ENCODE measurements around the gene PKP4. TPM values are rescaled to one million over a fixed set of nuclear protein-coding genes. Genes with fewer than 3 reads are reported as not detected.

PKP4 gene
- total and polyA plus RNA-seq, 4 donors, result 21.5 to 96.4 (median 32.8) TPM

GRCh38 chr2:158544998-158545397 lies 88.2 kb downstream of the PKP4 start:
- no peaks in the 10 kb centered on the region for H3K9me3 ChIP-seq (ENCODE audit: control insufficient read depth in 4 of 4, insufficient read depth in 3 of 4, low read length in 3 of 4)
- no peak overlapping the region for H3K9ac ChIP-seq (ENCODE audit: insufficient read depth in 1 of 2, low read length in 2 of 2)
- peaks cover 0 to 21% (median 2%) of the 10 kb centered on the region in 5 donors for H3K4me1 ChIP-seq (ENCODE audit: control insufficient read depth in 5 of 5, insufficient read depth in 5 of 5, low read length in 5 of 5)
- DNase-seq, result no peak
- peaks cover 2 to 13% (median 5%) of the 10 kb centered on the region in 4 donors for H3K36me3 ChIP-seq (ENCODE audit: control insufficient read depth in 4 of 4, insufficient read depth in 4 of 4, low read length in 4 of 4)
- 36 to 77% methylated on average over 1 of the region's 1 CpG for whole genome bisulfite sequencing, 2 donors
- ATAC-seq (ENCODE audit: insufficient read depth, low FRiP score), result no peak
- H3K4me3 ChIP-seq, result no peak overlapping the region
- TF ChIP-seq, protein P1, sequence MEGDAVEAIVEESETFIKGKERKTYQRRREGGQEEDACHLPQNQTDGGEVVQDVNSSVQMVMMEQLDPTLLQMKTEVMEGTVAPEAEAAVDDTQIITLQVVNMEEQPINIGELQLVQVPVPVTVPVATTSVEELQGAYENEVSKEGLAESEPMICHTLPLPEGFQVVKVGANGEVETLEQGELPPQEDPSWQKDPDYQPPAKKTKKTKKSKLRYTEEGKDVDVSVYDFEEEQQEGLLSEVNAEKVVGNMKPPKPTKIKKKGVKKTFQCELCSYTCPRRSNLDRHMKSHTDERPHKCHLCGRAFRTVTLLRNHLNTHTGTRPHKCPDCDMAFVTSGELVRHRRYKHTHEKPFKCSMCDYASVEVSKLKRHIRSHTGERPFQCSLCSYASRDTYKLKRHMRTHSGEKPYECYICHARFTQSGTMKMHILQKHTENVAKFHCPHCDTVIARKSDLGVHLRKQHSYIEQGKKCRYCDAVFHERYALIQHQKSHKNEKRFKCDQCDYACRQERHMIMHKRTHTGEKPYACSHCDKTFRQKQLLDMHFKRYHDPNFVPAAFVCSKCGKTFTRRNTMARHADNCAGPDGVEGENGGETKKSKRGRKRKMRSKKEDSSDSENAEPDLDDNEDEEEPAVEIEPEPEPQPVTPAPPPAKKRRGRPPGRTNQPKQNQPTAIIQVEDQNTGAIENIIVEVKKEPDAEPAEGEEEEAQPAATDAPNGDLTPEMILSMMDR (IDR thresholded peaks at IDR 0.05; ENCODE audit: control extremely low read depth, extremely low read depth), result no peak
- H3K27ac ChIP-seq (ENCODE audit: low read depth in 1 of 2, low read length in 1 of 2), result no peak overlapping the region
- no peaks in the 10 kb centered on the region for H3K27me3 ChIP-seq (ENCODE audit: control insufficient read depth in 3 of 3, insufficient read depth in 3 of 3, low read length in 2 of 3)

DNA sequence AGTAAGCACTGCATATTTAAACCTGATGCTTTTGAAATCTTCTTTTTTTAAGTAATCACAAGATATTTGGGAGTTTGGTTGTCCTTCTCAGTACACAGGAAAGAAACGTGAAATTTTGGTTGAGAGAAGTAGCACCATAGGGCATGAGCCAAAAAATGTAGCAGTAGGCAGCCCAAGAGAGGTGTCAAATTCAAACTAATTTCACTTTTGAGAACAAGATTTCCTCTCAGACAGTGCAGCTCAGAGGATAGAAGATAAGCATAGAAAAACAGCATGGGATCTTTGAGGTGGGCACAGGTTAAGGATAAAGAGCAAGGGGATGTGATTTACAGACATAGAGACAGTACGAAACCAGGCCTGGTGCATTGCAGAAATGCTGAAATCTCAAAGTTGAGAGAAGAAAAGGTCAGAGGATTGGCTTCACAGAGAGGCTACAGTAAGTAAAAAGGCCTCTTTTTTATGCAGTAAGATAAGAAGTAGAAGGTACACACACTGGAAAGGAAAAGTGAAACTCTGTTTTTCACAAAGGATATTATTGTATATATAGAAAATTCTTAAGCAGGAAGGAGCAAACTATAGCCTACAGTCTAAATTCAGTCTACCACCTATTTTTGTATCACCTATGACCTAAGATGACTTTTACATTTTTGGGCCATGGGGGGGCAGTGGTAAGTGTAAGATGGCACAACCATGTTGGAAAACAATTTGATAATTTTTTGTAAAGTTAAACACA lies 89.8 kb downstream of the PKP4 start:
- TF ChIP-seq, protein P1 (IDR thresholded peaks at IDR 0.05; ENCODE audit: control extremely low read depth, extremely low read depth), result no peak
- H3K27ac ChIP-seq (ENCODE audit: low read depth in 1 of 2, low read length in 1 of 2), result no peak overlapping the region
- no peak overlapping the region for H3K4me3 ChIP-seq
- ATAC-seq (ENCODE audit: insufficient read depth, low FRiP score) (no peak), DNase-seq (no peak)
- H3K27me3 ChIP-seq (ENCODE audit: control insufficient read depth in 3 of 3, insufficient read depth in 3 of 3, low read length in 2 of 3), result no peaks in the 10 kb centered on the region
- 77 to 83% methylated on average over 2 of the region's 2 CpGs for WGBS, 2 donors
- H3K36me3 ChIP-seq (ENCODE audit: control insufficient read depth in 4 of 4, insufficient read depth in 4 of 4, low read length in 4 of 4), result peaks cover 2 to 13% (median 5%) of the 10 kb centered on the region in 4 donors
- no peak overlapping the region for H3K9ac ChIP-seq (ENCODE audit: insufficient read depth in 1 of 2, low read length in 2 of 2)
- H3K4me1 ChIP-seq (ENCODE audit: control insufficient read depth in 5 of 5, insufficient read depth in 5 of 5, low read length in 5 of 5), result peaks cover 0 to 22% (median 0%) of the 10 kb centered on the region in 5 donors
- no peaks in the 10 kb centered on the region for H3K9me3 ChIP-seq (ENCODE audit: control insufficient read depth in 4 of 4, insufficient read depth in 3 of 4, low read length in 3 of 4)

DNA sequence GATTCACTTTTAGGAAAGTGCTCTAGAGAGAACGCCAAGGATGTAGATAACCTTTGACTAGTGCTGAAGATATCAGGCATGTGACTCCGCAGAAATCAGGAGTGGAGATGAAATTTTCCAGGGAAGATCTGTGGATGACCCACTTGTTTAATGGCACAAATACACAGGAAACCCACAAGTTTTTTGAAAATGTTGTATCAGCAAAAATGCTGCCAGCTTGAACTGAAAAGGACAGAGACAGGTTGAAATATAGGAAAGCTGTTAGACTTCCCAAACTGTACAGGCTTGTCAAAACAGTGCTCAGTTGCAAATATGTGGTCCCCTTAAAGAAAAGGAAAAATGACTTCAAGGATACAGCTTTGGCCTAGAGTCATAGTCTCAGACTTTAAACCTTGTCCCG lies 96.5 kb downstream of the PKP4 start:
- H3K27me3 ChIP-seq (ENCODE audit: control insufficient read depth in 3 of 3, insufficient read depth in 3 of 3, low read length in 2 of 3), result no peaks in the 10 kb centered on the region
- no peak overlapping the region for H3K9ac ChIP-seq (ENCODE audit: insufficient read depth in 1 of 2, low read length in 2 of 2)
- 93 to 97% methylated on average over 3 of the region's 3 CpGs for WGBS, 2 donors

More for the DNA sequence above, 96.5 kb downstream of the PKP4 start:
- peaks cover 0 to 5% (median 0%) of the 10 kb centered on the region in 5 donors for H3K4me1 ChIP-seq (ENCODE audit: control insufficient read depth in 5 of 5, insufficient read depth in 5 of 5, low read length in 5 of 5)
- H3K27ac ChIP-seq (ENCODE audit: low read depth in 1 of 2, low read length in 1 of 2), result no peak overlapping the region
- ATAC-seq (ENCODE audit: insufficient read depth, low FRiP score) (no peak), DNase-seq (no peak)
- peaks cover 0 to 28% (median 9%) of the 10 kb centered on the region in 4 donors for H3K36me3 ChIP-seq (ENCODE audit: control insufficient read depth in 4 of 4, insufficient read depth in 4 of 4, low read length in 4 of 4)
- no peaks in the 10 kb centered on the region for H3K9me3 ChIP-seq (ENCODE audit: control insufficient read depth in 4 of 4, insufficient read depth in 3 of 4, low read length in 3 of 4)
- TF ChIP-seq, protein P1 (IDR thresholded peaks at IDR 0.05; ENCODE audit: control extremely low read depth, extremely low read depth), result no peak
- H3K4me3 ChIP-seq, result no peak overlapping the region
